ENCODE data around the gene B3GALT6.

- TF ChIP-seq REST (IDR thresholded peaks at IDR 0.05; ENCODE audit: insufficient read depth in 1 of 2, low read depth in 2 of 2, low read length in 1 of 2), result no peak
- no peak for TF ChIP-seq CTCF (IDR thresholded peaks at IDR 0.05)
- no peak for TF ChIP-seq POLR2AphosphoS5 (IDR thresholded peaks at IDR 0.05; ENCODE audit: low read depth, low read length)
- TF ChIP-seq SIN3A (IDR thresholded peaks at IDR 0.05; ENCODE audit: borderline replicate concordance, insufficient read depth, low read depth, low read length), result no peak
- no peak for TF ChIP-seq TCF7L2 (IDR thresholded peaks at IDR 0.05; ENCODE audit: low read depth, low read length)
Observed at GRCh38 chr1:1239614-1240347, 7.7 kb downstream of the B3GALT6 start.

Measured in Panc1 (cell line).